AG04450 (cell line): ENCODE data around the gene CNTN5. TPM values are rescaled to one million over a fixed set of nuclear protein-coding genes. Genes with fewer than 3 reads are reported as not detected.

Experiments used
- CTCF ChIA-PET: fragments of 300-600, 350-600 bp; formaldehyde crosslinking; extraction: SDS; loops from one replicate; lab custom pipeline; 2022; ENCODE audit warnings: antibody characterized with exemption, inconsistent platforms; lab: Charles Lee
- POLR2A ChIA-PET: fragments of 350-600 bp; formaldehyde crosslinking; extraction: SDS; loops from one replicate; lab custom pipeline; 2021; ENCODE audit warnings: antibody characterized with exemption, inconsistent platforms; lab: Yijun Ruan, JAX
- DNase-seq: peaks from one replicate; pipeline ENCODE4 v3.0.0-alpha.2; 2011; ENCODE audit warnings: low read depth, low spot score
- H3K27ac ChIP-seq: one replicate; pipeline ENCODE4 v1.5.1; 2012; ENCODE audit warnings: low read depth, low read length, control low read depth
- H3K27me3 ChIP-seq: one replicate; pipeline ENCODE4 v1.6.0; 2012; ENCODE audit warnings: low read length; ENCODE audit not compliant: control insufficient read depth, insufficient read depth
- H3K4me3 ChIP-seq: 2 replicates; pipeline ENCODE4 v1.5.1; 2011; ENCODE audit warnings: mild to moderate bottlenecking, low read depth, low read length, control low read depth
- H3K9me3 ChIP-seq: 2 replicates; pipeline ENCODE4 v1.5.1; 2012; ENCODE audit warnings: low read length; ENCODE audit not compliant: control insufficient read depth, insufficient read depth
- polyA plus RNA-seq: library from polyadenylated mRNA; depleted of rRNA; stranded (reverse); fragments of >200 nt; gene quantifications from 2 replicates; pipeline ENCODE4 v1.2.3, GENCODE V29; 2011
- TF ChIP-seq, protein P1 (sequence below): IDR thresholded peaks from 2 replicates; pipeline ENCODE4 v1.5.1; 2011; ENCODE audit warnings: low read depth, low read length, control low read depth, inconsistent platforms

The CNTN5 gene
- polyA plus RNA-seq, 1 experiment, result not detected

DNA sequence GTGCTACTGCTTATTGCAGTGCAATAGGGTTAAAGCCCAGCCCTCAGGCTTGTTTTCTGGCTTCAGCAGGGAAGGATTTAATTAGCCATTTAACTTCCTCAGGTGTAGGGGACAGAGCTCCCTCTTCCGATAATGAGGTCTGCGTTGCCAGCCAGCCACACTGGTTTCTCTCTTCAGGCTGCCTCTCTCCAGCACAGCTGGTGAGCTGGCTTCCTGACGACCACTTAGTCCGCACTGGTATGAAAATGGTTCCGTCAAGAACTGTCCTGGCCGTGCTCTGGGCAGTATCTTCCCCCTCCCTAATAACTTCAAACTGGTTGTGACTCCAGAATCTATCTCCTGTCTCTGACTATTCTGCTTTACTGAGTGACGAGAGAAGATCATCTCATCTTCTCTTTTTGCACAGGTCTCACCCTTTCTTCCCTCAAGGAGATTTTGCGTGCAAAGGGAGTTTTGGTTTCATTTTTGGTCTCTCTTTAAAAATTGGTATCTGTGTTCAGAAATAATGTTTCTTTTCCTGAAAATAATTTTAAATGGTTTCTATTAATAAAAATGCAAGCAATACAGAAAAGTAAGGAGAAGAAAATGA, 49.2 kb downstream of the CNTN5 start:
- DNase-seq, result no peak
- CTCF ChIA-PET, result no interaction called here
- H3K4me3 ChIP-seq, result peak overlapping the region; percentile 23
- no peak overlapping the region for H3K27ac ChIP-seq
- POLR2A ChIA-PET, result no interaction called here
- no peaks in the 10 kb centered on the region; the same call in 1 of the 2 replicates for H3K9me3 ChIP-seq
- TF ChIP-seq, protein P1, sequence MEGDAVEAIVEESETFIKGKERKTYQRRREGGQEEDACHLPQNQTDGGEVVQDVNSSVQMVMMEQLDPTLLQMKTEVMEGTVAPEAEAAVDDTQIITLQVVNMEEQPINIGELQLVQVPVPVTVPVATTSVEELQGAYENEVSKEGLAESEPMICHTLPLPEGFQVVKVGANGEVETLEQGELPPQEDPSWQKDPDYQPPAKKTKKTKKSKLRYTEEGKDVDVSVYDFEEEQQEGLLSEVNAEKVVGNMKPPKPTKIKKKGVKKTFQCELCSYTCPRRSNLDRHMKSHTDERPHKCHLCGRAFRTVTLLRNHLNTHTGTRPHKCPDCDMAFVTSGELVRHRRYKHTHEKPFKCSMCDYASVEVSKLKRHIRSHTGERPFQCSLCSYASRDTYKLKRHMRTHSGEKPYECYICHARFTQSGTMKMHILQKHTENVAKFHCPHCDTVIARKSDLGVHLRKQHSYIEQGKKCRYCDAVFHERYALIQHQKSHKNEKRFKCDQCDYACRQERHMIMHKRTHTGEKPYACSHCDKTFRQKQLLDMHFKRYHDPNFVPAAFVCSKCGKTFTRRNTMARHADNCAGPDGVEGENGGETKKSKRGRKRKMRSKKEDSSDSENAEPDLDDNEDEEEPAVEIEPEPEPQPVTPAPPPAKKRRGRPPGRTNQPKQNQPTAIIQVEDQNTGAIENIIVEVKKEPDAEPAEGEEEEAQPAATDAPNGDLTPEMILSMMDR, result no peak
- no peaks in the 10 kb centered on the region for H3K27me3 ChIP-seq

DNA sequence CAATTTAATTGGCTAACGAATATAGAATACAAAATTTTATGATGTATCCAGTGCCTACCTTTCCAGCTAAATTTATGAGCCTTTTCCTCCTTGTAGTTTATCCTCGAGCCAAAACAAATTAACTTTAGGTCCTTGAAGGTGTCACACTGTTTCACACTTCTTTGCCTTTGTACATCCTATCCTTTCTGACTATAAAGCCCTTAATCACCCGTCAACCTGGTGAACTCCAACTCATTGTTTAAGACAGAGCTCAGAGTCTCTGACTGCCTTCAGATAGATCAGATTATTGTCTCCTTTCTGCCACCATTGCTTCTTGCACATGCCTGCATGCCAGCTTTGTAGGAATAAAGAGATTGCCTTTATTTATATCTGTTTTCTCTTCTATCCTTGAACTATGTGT, 58.8 kb downstream of the CNTN5 start:
- ChIA-PET CTCF (no interaction called here), POLR2A (no interaction called here)
- Histone ChIP-seq H3K9me3 (no peaks in the 10 kb centered on the region), H3K27ac (no peak overlapping the region), H3K4me3 (no peak overlapping the region), H3K27me3 (no peaks in the 10 kb centered on the region)
- TF ChIP-seq, protein P1, result no peak
- DNase-seq, result no peak

DNA sequence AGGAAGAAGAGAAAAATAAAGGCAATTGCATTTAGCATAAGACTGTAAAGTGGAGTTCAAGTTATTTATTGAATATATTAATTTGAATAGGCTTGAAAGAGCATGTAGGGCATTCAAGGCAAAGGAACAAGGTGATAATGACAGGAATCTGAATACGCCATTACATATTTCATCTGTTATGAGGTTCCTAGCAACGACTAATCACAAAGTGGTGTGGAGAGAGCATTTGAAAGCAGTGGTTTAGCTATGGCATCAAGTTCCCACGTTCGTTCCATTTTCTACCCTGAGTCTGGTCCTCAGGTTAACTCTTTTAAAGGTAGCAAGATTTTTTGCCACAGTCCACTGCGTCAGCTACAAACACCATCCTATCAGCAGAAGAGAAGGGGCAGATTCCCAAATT, 59.4 kb downstream of the CNTN5 start:
- POLR2A ChIA-PET, result no interaction called here
- Histone ChIP-seq H3K4me3 (no peak overlapping the region), H3K27ac (no peak overlapping the region), H3K9me3 (no peaks in the 10 kb centered on the region), H3K27me3 (no peaks in the 10 kb centered on the region)
- DNase-seq, result no peak
- TF ChIP-seq, protein P1, result no peak
- CTCF ChIA-PET, result no interaction called here

DNA sequence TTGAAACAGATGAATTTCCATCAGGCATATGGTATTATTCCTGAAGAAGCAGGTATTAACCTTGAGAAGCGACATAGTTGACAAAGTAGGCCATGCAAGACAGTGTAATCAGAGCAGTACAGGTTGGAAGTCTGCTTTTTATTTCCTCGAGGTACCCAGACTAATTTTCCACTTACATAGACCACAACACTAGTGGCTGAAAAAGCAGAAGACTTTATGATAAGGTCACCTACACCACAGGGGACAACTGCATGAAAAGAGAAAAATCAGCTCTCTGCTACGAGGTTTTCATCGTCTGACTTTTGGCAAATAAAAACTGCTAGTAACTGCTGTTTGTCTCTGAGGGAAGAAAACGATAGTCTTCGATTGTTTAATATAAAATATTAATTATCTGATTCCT, 77.5 kb downstream of the CNTN5 start:
- no peak overlapping the region for H3K27ac ChIP-seq
- TF ChIP-seq, protein P1, result no peak
- no peak for DNase-seq
- no peak overlapping the region for H3K4me3 ChIP-seq
- no peaks in the 10 kb centered on the region for H3K27me3 ChIP-seq
- ChIA-PET CTCF (no interaction called here), POLR2A (no interaction called here)
- H3K9me3 ChIP-seq, result peaks cover 5% of the 10 kb centered on the region; the same call in 1 of the 2 replicates

DNA sequence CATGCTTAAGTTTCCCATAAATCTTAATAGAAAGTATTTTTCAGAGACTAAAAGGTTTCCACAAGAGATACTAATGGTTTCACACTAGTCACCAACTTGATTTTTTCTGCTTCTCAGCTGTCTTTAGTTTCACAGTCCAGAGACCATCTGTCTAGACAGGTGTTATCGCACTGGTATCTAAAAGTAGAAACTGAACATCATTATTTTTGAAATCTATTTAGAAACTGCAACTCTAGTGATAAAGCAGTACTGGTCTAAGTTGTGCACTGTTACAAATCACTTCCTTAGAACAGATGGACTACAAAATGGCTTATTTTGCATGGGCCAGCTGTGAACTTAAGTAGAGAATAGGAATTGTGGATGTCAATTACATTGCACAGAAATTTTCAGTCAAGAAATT, 78.0 kb downstream of the CNTN5 start:
- TF ChIP-seq, protein P1, result no peak
- ChIA-PET POLR2A (no interaction called here), CTCF (no interaction called here)
- H3K27ac ChIP-seq, result no peak overlapping the region
- no peak for DNase-seq
- no peak overlapping the region for H3K4me3 ChIP-seq
- peaks cover 5% of the 10 kb centered on the region; the same call in 1 of the 2 replicates for H3K9me3 ChIP-seq
- no peaks in the 10 kb centered on the region for H3K27me3 ChIP-seq
